H9 (cell line): ENCODE results near the gene CRMP1. TPM values are rescaled to one million over a fixed set of nuclear protein-coding genes. Genes with fewer than 3 reads are reported as not detected.

ENCODE experiments used
- DNase-seq: peaks from one replicate; pipeline ENCODE4 v3.0.0-alpha.2; 2017
- H2AFZ ChIP-seq: one replicate; pipeline ENCODE4 v1.6.1; 2013; ENCODE audit warnings: mild to moderate bottlenecking, low read length, control low read depth, moderate library complexity
- H2AK5ac ChIP-seq: 2 replicates; pipeline ENCODE4 v1.6.1; 2013; ENCODE audit warnings: low read length, control low read depth, mixed read lengths; ENCODE audit not compliant: insufficient read length
- H2BK120ac ChIP-seq: one replicate; pipeline ENCODE4 v1.6.1; 2013; ENCODE audit warnings: low read depth, mild to moderate bottlenecking, low read length, control low read depth, inconsistent platforms; ENCODE audit not compliant: poor library complexity, severe bottlenecking
- H2BK12ac ChIP-seq: 2 replicates; pipeline ENCODE4 v1.6.1; 2013; ENCODE audit warnings: low read length, control low read depth, mixed read lengths, low read depth; ENCODE audit not compliant: insufficient read length
- H2BK15ac ChIP-seq: 2 replicates; pipeline ENCODE4 v1.6.1; 2013; ENCODE audit warnings: low read depth, low read length, control low read depth
- H2BK20ac ChIP-seq: one replicate; pipeline ENCODE4 v1.6.1; 2013; ENCODE audit warnings: low read depth, mild to moderate bottlenecking, low read length, control low read depth, inconsistent platforms; ENCODE audit not compliant: poor library complexity, severe bottlenecking
- H2BK5ac ChIP-seq: 2 replicates; pipeline ENCODE4 v1.6.1; 2013; ENCODE audit warnings: low read length, control low read depth, mixed read lengths; ENCODE audit not compliant: insufficient read length
- H3K14ac ChIP-seq: 2 replicates; pipeline ENCODE4 v1.6.1; 2013; ENCODE audit warnings: low read length, control low read depth; ENCODE audit not compliant: insufficient read depth
- H3K18ac ChIP-seq: 2 replicates; pipeline ENCODE4 v1.6.1; 2013; ENCODE audit warnings: low read depth, mild to moderate bottlenecking, mixed read lengths, low read length, control low read depth; ENCODE audit not compliant: insufficient read length
- H3K23ac ChIP-seq: 2 replicates; pipeline ENCODE4 v1.6.1; 2013; ENCODE audit warnings: low read length, control low read depth, mixed read lengths, low read depth; ENCODE audit not compliant: insufficient read length
- H3K23me2 ChIP-seq: 2 replicates; pipeline ENCODE4 v1.6.1; 2013; ENCODE audit warnings: low read depth, mild to moderate bottlenecking, mixed read lengths, low read length, control low read depth; ENCODE audit not compliant: insufficient read length, poor library complexity, severe bottlenecking
- H3K27ac ChIP-seq: 2 replicates; pipeline ENCODE4 v1.5.1; 2013; ENCODE audit warnings: low read length, control low read depth, mixed read lengths, low read depth; ENCODE audit not compliant: insufficient read length
- H3K27me3 ChIP-seq: 2 replicates; pipeline ENCODE4 v1.6.1; 2013; ENCODE audit warnings: low read length, control low read depth, inconsistent platforms; ENCODE audit not compliant: insufficient read depth
- H3K4ac ChIP-seq: 2 replicates; pipeline ENCODE4 v1.6.1; 2013; ENCODE audit warnings: low read depth, mild to moderate bottlenecking, control low read depth, inconsistent platforms, low read length, moderate library complexity
- H3K4me1 ChIP-seq: 2 replicates; pipeline ENCODE4 v1.6.1; 2013; ENCODE audit warnings: low read length, control low read depth, inconsistent platforms; ENCODE audit not compliant: insufficient read depth
- H3K4me2 ChIP-seq: 2 replicates; pipeline ENCODE4 v1.6.1; 2013; ENCODE audit warnings: low read length, control low read depth, mixed read lengths; ENCODE audit not compliant: insufficient read length, insufficient read depth
- H3K56ac ChIP-seq: 2 replicates; pipeline ENCODE4 v1.6.1; 2013; ENCODE audit warnings: low read depth, mild to moderate bottlenecking, mixed read lengths, low read length, control low read depth; ENCODE audit not compliant: insufficient read length
- H3K79me1 ChIP-seq: 2 replicates; pipeline ENCODE4 v1.6.1; 2013; ENCODE audit warnings: low read depth, mild to moderate bottlenecking, moderate library complexity, low read length, control low read depth, inconsistent platforms; ENCODE audit not compliant: insufficient read depth, poor library complexity, severe bottlenecking
- H3K79me2 ChIP-seq: 2 replicates; pipeline ENCODE4 v1.6.1; 2013; ENCODE audit warnings: low read length, control low read depth, inconsistent platforms; ENCODE audit not compliant: insufficient read depth
- H3K9ac ChIP-seq: 2 replicates; pipeline ENCODE4 v1.6.1; 2013; ENCODE audit warnings: low read length, control low read depth, mixed read lengths; ENCODE audit not compliant: insufficient read length; ENCODE audit errors: extremely low read depth
- H3K9me3 ChIP-seq: one replicate; pipeline ENCODE4 v1.6.1; 2013; ENCODE audit warnings: low read depth, low read length, inconsistent platforms; ENCODE audit not compliant: control insufficient read depth
- H3T11ph ChIP-seq: one replicate; pipeline ENCODE4 v1.6.1; 2013; ENCODE audit warnings: mild to moderate bottlenecking, low read length, control low read depth, inconsistent platforms
- H4K20me1 ChIP-seq: one replicate; pipeline ENCODE4 v1.6.1; 2013; ENCODE audit not compliant: control insufficient read depth, insufficient read length, insufficient read depth
- H4K5ac ChIP-seq: 2 replicates; pipeline ENCODE4 v1.6.1; 2013; ENCODE audit warnings: low read depth, mild to moderate bottlenecking, mixed read lengths, low read length, control low read depth; ENCODE audit not compliant: insufficient read length
- H4K8ac ChIP-seq: replicated peaks from 2 replicates; pipeline ENCODE4 v1.6.1; 2013; ENCODE audit warnings: low read length, control low read depth, mixed read lengths, low read depth; ENCODE audit not compliant: insufficient read length
- H4K91ac ChIP-seq: 2 replicates; pipeline ENCODE4 v1.6.1; 2013; ENCODE audit warnings: low read depth, mild to moderate bottlenecking, moderate library complexity, mixed read lengths, low read length, control low read depth; ENCODE audit not compliant: insufficient read length
- H3K27ac Mint-ChIP-seq, 3 experiments: 2 replicates in 2 of 3; 3 replicates in 1 of 3; pipeline ENCODE4 v1.8.0; 2020 to 2021; ENCODE audit warnings: mixed read lengths in 3 of 3, mild to moderate bottlenecking in 1 of 3, moderate library complexity in 1 of 3
- H3K27me3 Mint-ChIP-seq: 2 replicates; pipeline ENCODE4 v1.8.0; 2021; ENCODE audit warnings: low read depth, mild to moderate bottlenecking, moderate library complexity, mixed read lengths
- H3K36me3 Mint-ChIP-seq, 3 experiments: 2 replicates in 2 of 3; 3 replicates in 1 of 3; pipeline ENCODE4 v1.8.0; 2020 to 2021; ENCODE audit warnings: low read depth in 3 of 3, mixed read lengths in 3 of 3; ENCODE audit not compliant: insufficient read depth in 1 of 3
- H3K4me1 Mint-ChIP-seq, 2 experiments: 2 replicates each; pipeline ENCODE4 v1.8.0; 2020; ENCODE audit warnings: mixed read lengths in 2 of 2
- H3K4me3 Mint-ChIP-seq, 2 experiments: 2 replicates in 1 of 2; 3 replicates in 1 of 2; pipeline ENCODE4 v1.8.0; 2020 to 2021; ENCODE audit warnings: mild to moderate bottlenecking in 2 of 2, mixed read lengths in 2 of 2, moderate library complexity in 1 of 2
- H3K9me3 Mint-ChIP-seq, 2 experiments: 2 replicates in 1 of 2; 3 replicates in 1 of 2; pipeline ENCODE4 v1.8.0; 2020; ENCODE audit warnings: mild to moderate bottlenecking in 2 of 2, mixed read lengths in 2 of 2, moderate library complexity in 1 of 2
- CTCF ChIP-seq: fragments of 200-600 bp; sonication (generic); conservative IDR thresholded peaks from 3 replicates; pipeline ENCODE4 v1.8.0; 2021; ENCODE audit warnings: antibody characterized with exemption, mild to moderate bottlenecking
- WGBS: extraction: QIAGEN DNeasy Blood & Tissue Kit; methylation state at CpG from one replicate; pipeline ENCODE4 v1.1.7; 2013; ENCODE audit warnings: missing lambda C conversion rate, low lambda C conversion rate, mixed read lengths; ENCODE audit not compliant: insufficient read length; ENCODE audit errors: extremely low coverage; 5-methylcytosine and 5-hydroxymethylcytosine counted together
- total RNA-seq: library from RNA; stranded (reverse); gene quantifications from 2 replicates; pipeline ENCODE4 v1.2.1, GENCODE V29; 2021

Gene CRMP1
- total RNA-seq, 1 experiment from 2014 or later: 71.6 TPM

- no peaks in the 10 kb centered on the region for H3K23me2 ChIP-seq
- H3K4me2 ChIP-seq: no peak overlapping the region
- H3K56ac ChIP-seq: no peak overlapping the region
- DNase-seq: peak; percentile 35
- WGBS: no CpG with 5 or more reads among the region's 16 CpGs
- H2BK12ac ChIP-seq: no peak overlapping the region
- TF ChIP-seq CTCF: no peak
- peaks cover 17 to 20% of the 10 kb centered on the region in 2 experiments for H3K4me1 Mint-ChIP-seq
- no peaks in the 10 kb centered on the region for H3K9me3 ChIP-seq
- H3K79me2 ChIP-seq: no peaks in the 10 kb centered on the region
- no peak overlapping the region for H4K91ac ChIP-seq
- no peak overlapping the region for H2BK120ac ChIP-seq
- H3K79me1 ChIP-seq: no peaks in the 10 kb centered on the region
- no peak overlapping the region for H3K4ac ChIP-seq
- no peak overlapping the region for H3K23ac ChIP-seq
- H3K4me1 ChIP-seq: peaks cover 4% of the 10 kb centered on the region; the same call in 1 of the 2 replicates
- no peak overlapping the region for H3K14ac ChIP-seq
- no peak overlapping the region for H3K9ac ChIP-seq
- no peak overlapping the region for H3K4me3 Mint-ChIP-seq
- H3K9me3 Mint-ChIP-seq: no peaks in the 10 kb centered on the region
- H2BK5ac ChIP-seq: no peak overlapping the region
- H3K27ac ChIP-seq: no peak overlapping the region
- H3K27me3 ChIP-seq: no peaks in the 10 kb centered on the region
- H3K27ac Mint-ChIP-seq: no peak overlapping the region; a peak in 1 of 7 replicates
- H4K20me1 ChIP-seq: no peaks in the 10 kb centered on the region
- H4K8ac ChIP-seq: no peak overlapping the region
- no peak overlapping the region for H2BK15ac ChIP-seq
- no peak overlapping the region for H4K5ac ChIP-seq
- H3K18ac ChIP-seq: peak overlapping the region; percentile 19
- H2AFZ ChIP-seq: no peak overlapping the region
- no peak overlapping the region for H3T11ph ChIP-seq
- no peaks in the 10 kb centered on the region for H3K36me3 Mint-ChIP-seq
- H3K27me3 Mint-ChIP-seq: peaks cover 35% of the 10 kb centered on the region
- no peak overlapping the region for H2AK5ac ChIP-seq
- no peak overlapping the region for H2BK20ac ChIP-seq
These were observed 32.7 kb upstream of the CRMP1 start for GRCh38 chr4:5925419-5926200.
